ENCODE data around the gene NDUFS4. TPM values are rescaled to one million over a fixed set of nuclear protein-coding genes. Genes with fewer than 3 reads are reported as not detected.

Gene NDUFS4
- total and polyA plus RNA-seq, 2 of the 4 experiments (the other 2 are of a cell fraction): 34.2 to 70.1 TPM

- H2AFZ ChIP-seq (replicated peaks; ENCODE audit: low read length, poor library complexity): no peak overlapping the region
- no peaks in the 10 kb centered on the region for H3K36me3 ChIP-seq (ENCODE audit: control insufficient read depth, insufficient read depth, low read length)
- no peak overlapping the region for H3K9ac ChIP-seq (ENCODE audit: low read depth, low read length)
- no peak overlapping the region for H3K4ac ChIP-seq (ENCODE audit: low read depth, low read length)
- H3K4me1 ChIP-seq (ENCODE audit: control insufficient read depth, insufficient read depth, low read length): no peaks in the 10 kb centered on the region
- ATAC-seq (ENCODE audit: low read depth): no peak
- no peak overlapping the region for H4K91ac ChIP-seq (ENCODE audit: insufficient read depth, low read depth, low read length)
- intact Hi-C loops (cut with micrococcal nuclease) (no loop called here), in situ Hi-C loops (cut with MboI; ENCODE audit: low sequenced_read_pairs) (no loop called here), dilution Hi-C loops (cut with HindIII; ENCODE audit: low sequenced_read_pairs, unreplicated experiment) (no loop called here)
- H3K56ac ChIP-seq (ENCODE audit: extremely low read depth, insufficient read depth, low read length): no peak overlapping the region
- H2AK5ac ChIP-seq (ENCODE audit: low read depth, low read length): no peak overlapping the region
- no peak overlapping the region for H2AK9ac ChIP-seq (replicated peaks; ENCODE audit: low read depth, low read length, poor library complexity)
- no peak overlapping the region for H3K4me2 ChIP-seq (ENCODE audit: low read depth, low read length)
- CTCF ChIA-PET: no interaction called here
- H4K5ac ChIP-seq (ENCODE audit: low read depth, low read length): no peak overlapping the region
- POLR2A ChIA-PET (ENCODE audit: unreplicated experiment): no interaction called here
- H4K8ac ChIP-seq (ENCODE audit: low read depth in 2 of 2, low read length in 2 of 2): no peak overlapping the region
- no peaks in the 10 kb centered on the region for H3K9me3 ChIP-seq (ENCODE audit: control insufficient read depth, insufficient read depth, low read length)
- H3K14ac ChIP-seq (replicated peaks; ENCODE audit: low read depth, low read length): no peak overlapping the region
- no peak overlapping the region for H3K27ac ChIP-seq (ENCODE audit: insufficient read depth, low read length)
- no peak overlapping the region for H2BK15ac ChIP-seq (ENCODE audit: low read depth, low read length)
- no peak overlapping the region for H3K23ac ChIP-seq (ENCODE audit: low read depth, low read length)
- TF ChIP-seq POLR2A (IDR thresholded peaks at IDR 0.05; ENCODE audit: low read depth, low read length): no peak
- TF ChIP-seq FOS (IDR thresholded peaks at IDR 0.05; ENCODE audit: low read depth, low read length): no peak
- TF ChIP-seq RCOR1 (IDR thresholded peaks at IDR 0.05; ENCODE audit: insufficient replicate concordance, low read length): no peak
- no peak for TF ChIP-seq RAD21 (IDR thresholded peaks at IDR 0.05; ENCODE audit: low read length)
- TF ChIP-seq RFX5 (IDR thresholded peaks at IDR 0.05; ENCODE audit: low read depth, low read length): no peak
- no peak for TF ChIP-seq NFE2L2 (IDR thresholded peaks at IDR 0.05; ENCODE audit: low read depth, low read length)
- no peak for TF ChIP-seq USF2 (IDR thresholded peaks at IDR 0.05; ENCODE audit: low read depth, low read length)
- no peak for TF ChIP-seq BHLHE40 (IDR thresholded peaks at IDR 0.05; ENCODE audit: low read depth, low read length)
- no peak for TF ChIP-seq ELK1 (IDR thresholded peaks at IDR 0.05; ENCODE audit: borderline replicate concordance, low read depth, low read length)
- no peak for TF ChIP-seq MXI1 (IDR thresholded peaks at IDR 0.05; ENCODE audit: borderline replicate concordance, low read depth, low read length)
- no peak for DNase-seq
- no peaks in the 10 kb centered on the region for H3K79me1 ChIP-seq (ENCODE audit: low read depth in 1 of 2, low read length in 2 of 2)
- no peak overlapping the region for H3K18ac ChIP-seq (ENCODE audit: low read depth, low read length)
- H4K20me1 ChIP-seq (ENCODE audit: insufficient read depth, low read length): no peaks in the 10 kb centered on the region
- H3K27me3 ChIP-seq (ENCODE audit: control insufficient read depth, insufficient read depth, low read length): peaks cover 3% of the 10 kb centered on the region; the same call in 1 of the 2 replicates
- WGBS, 2 experiments (ENCODE audit: extremely low coverage in 2 of 2, insufficient read length in 1 of 2): 100% methylated on average over 1 of the region's 1 CpG; no CpG with 5 or more reads in 1 of the 2 experiments
- no peak overlapping the region for H2BK20ac ChIP-seq (ENCODE audit: low read depth, low read length)
- no peak overlapping the region for H2BK5ac ChIP-seq (ENCODE audit: low read depth, low read length, poor library complexity, severe bottlenecking)
- no TSS peak for BruUV-seq (replicated peaks)
- no peak overlapping the region for H3K4me3 ChIP-seq (ENCODE audit: insufficient read depth, low read depth, low read length)
- H2BK120ac ChIP-seq (ENCODE audit: low read depth, low read length): no peak overlapping the region
- no peaks in the 10 kb centered on the region for H3K9me1 ChIP-seq (ENCODE audit: insufficient read depth, low read length)
These were observed 22.7 kb upstream of the NDUFS4 start for GRCh38 chr5:53537711-53538110.
